Measurements from ENCODE around the gene ENPP3. TPM values are rescaled to one million over a fixed set of nuclear protein-coding genes. Genes with fewer than 3 reads are reported as not detected.

Gene ENPP3
- total and polyA plus RNA-seq, 2 of the 13 experiments (the other 11 are each of a cell fraction or from before 2014, with no cell fraction given): 40.0 to 75.4 TPM

DNA sequence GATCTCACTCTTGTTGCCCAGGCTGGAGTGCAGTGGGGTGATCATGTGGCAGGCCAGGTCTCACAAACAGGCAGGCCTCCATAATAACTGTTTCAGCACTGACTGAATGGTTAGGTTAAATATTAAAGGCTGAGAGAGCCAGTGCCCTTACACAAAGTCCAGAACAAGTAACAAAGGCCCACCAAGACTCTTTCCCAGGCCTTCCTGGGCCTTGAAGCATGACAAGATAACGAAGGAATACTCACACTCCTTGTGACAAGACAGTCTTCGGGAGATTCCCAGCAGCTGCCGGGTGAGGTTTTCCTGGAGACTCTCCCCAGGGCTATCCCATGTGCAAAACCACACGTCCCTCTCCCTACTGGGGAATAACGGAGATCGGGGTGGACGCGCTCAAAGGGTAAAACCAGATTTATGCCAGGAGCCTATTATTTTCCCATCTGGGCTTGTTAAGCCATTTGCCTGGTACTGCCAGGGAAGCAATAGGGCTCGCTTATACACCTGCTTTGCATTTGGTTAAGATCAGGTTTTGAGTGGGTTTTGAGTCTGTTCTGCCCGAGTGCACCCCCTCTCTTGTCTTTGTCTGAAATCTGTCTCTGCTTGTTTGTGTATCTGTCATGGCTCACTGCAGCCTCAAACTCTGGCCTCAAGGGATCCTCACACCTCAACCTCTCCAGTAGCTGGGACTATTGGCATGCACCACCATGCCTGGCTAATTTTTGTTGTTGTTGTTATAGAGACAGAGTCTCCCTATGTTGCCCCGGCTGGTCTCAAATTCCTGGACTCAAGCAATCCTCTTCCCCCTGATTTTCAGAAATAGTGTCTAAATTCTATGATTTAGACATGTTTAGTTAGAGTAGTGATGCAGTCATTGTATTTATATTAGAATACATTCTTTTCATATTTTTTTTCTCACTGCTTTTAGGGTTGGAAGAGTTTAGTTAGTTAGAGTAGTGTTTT lies 1.4 kb upstream of the ENPP3 start (continued):
- TF ChIP-seq STAT5B (CRISPR knock-in tag; IDR thresholded peaks at IDR 0.05) (0 out of 2 replicates have a peak, but pooled peaks have one; percentile 48), RFX5 (IDR thresholded peaks at IDR 0.05; ENCODE audit: low read depth, low read length) (no peak), DMAP1 (CRISPR knock-in tag; IDR thresholded peaks at IDR 0.05) (peak; percentile 92), FIP1L1 (IDR thresholded peaks at IDR 0.05; ENCODE audit: borderline replicate concordance, insufficient read depth, low read depth, low read length) (no peak), FOSL2 (CRISPR knock-in tag; IDR thresholded peaks at IDR 0.05) (no peak; the same call in 1 of the 2 replicates), HES4 (CRISPR knock-in tag; IDR thresholded peaks at IDR 0.05; ENCODE audit: borderline replicate concordance) (peak; percentile 62; the same call in 1 of the 2 replicates), HCFC1 (IDR thresholded peaks at IDR 0.05; ENCODE audit: low read depth, low read length) (no peak), FOXP1 (IDR thresholded peaks at IDR 0.05) (no peak), FOXP1 (CRISPR knock-in tag; IDR thresholded peaks at IDR 0.05) (no peak), ZNF570 (CRISPR knock-in tag; IDR thresholded peaks at IDR 0.05; ENCODE audit: borderline replicate concordance) (no peak), ZNF530 (CRISPR knock-in tag; IDR thresholded peaks at IDR 0.05; ENCODE audit: low read depth) (no peak), SOX13 (IDR thresholded peaks at IDR 0.05) (peak; percentile 48; the same call in 1 of the 2 replicates), SOX13 (CRISPR knock-in tag; conservative IDR thresholded peaks at IDR 0.05 in 1 of 2, IDR thresholded peaks at IDR 0.05 in 1 of 2) (peak in 1 of 2 experiments; percentile 41; a peak in 2 of 4 replicates), KMT2A (CRISPR knock-in tag; IDR thresholded peaks at IDR 0.05) (peak; percentile 70), KLF12 (CRISPR knock-in tag; IDR thresholded peaks at IDR 0.05; ENCODE audit: borderline replicate concordance) (peak; percentile 68; the same call in 1 of the 2 replicates), MIER2 (CRISPR knock-in tag; IDR thresholded peaks at IDR 0.05) (peak; percentile 70), CHCHD3 (CRISPR knock-in tag; IDR thresholded peaks at IDR 0.05) (no peak)
- TF ChIP-seq, protein P1, sequence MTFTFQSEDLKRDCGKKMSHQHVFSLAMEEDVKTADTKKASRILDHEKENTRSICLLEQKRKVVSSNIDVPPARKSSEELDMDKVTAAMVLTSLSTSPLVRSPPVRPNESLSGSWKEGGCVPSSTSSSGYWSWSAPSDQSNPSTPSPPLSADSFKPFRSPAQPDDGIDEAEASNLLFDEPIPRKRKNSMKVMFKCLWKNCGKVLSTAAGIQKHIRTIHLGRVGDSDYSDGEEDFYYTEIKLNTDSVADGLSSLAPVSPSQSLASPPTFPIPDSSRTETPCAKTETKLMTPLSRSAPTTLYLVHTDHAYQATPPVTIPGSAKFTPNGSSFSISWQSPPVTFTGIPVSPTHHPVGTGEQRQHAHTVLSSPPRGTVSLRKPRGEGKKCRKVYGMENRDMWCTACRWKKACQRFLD (CRISPR knock-in tag; IDR thresholded peaks at IDR 0.05; ENCODE audit: borderline replicate concordance): peak; percentile 84; the same call in 1 of the 2 replicates
- TF ChIP-seq, protein P2, sequence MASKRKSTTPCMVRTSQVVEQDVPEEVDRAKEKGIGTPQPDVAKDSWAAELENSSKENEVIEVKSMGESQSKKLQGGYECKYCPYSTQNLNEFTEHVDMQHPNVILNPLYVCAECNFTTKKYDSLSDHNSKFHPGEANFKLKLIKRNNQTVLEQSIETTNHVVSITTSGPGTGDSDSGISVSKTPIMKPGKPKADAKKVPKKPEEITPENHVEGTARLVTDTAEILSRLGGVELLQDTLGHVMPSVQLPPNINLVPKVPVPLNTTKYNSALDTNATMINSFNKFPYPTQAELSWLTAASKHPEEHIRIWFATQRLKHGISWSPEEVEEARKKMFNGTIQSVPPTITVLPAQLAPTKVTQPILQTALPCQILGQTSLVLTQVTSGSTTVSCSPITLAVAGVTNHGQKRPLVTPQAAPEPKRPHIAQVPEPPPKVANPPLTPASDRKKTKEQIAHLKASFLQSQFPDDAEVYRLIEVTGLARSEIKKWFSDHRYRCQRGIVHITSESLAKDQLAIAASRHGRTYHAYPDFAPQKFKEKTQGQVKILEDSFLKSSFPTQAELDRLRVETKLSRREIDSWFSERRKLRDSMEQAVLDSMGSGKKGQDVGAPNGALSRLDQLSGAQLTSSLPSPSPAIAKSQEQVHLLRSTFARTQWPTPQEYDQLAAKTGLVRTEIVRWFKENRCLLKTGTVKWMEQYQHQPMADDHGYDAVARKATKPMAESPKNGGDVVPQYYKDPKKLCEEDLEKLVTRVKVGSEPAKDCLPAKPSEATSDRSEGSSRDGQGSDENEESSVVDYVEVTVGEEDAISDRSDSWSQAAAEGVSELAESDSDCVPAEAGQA (IDR thresholded peaks at IDR 0.05; ENCODE audit: low read depth): no peak
- TF ChIP-seq, protein P2 (CRISPR knock-in tag; IDR thresholded peaks at IDR 0.05; ENCODE audit: borderline replicate concordance): peak; percentile 85; the same call in 1 of the 2 replicates
- TF ChIP-seq, protein P3, sequence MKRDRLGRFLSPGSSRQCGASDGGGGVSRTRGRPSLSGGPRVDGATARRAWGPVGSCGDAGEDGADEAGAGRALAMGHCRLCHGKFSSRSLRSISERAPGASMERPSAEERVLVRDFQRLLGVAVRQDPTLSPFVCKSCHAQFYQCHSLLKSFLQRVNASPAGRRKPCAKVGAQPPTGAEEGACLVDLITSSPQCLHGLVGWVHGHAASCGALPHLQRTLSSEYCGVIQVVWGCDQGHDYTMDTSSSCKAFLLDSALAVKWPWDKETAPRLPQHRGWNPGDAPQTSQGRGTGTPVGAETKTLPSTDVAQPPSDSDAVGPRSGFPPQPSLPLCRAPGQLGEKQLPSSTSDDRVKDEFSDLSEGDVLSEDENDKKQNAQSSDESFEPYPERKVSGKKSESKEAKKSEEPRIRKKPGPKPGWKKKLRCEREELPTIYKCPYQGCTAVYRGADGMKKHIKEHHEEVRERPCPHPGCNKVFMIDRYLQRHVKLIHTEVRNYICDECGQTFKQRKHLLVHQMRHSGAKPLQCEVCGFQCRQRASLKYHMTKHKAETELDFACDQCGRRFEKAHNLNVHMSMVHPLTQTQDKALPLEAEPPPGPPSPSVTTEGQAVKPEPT (CRISPR knock-in tag; IDR thresholded peaks at IDR 0.05; ENCODE audit: low read depth): peak; percentile 49; the same call in 1 of the 2 replicates
